HepG2 (cell line): ENCODE measurements around the gene CDH23. TPM values are rescaled to one million over a fixed set of nuclear protein-coding genes. Genes with fewer than 3 reads are reported as not detected.

Source experiments
- ATAC-seq: fragments of 200-7000 bp; cut with Tn5 transposase; 3 replicates; pipeline ENCODE4 v1.9.1; 2020; ENCODE audit warnings: mild to moderate bottlenecking, moderate library complexity
- BruUV-seq: library from RNA; stranded (reverse); fragments of 400-500 nt; replicated peaks from 2 replicates; lab custom pipeline; 2021; lab: Mats Ljungman, UMichigan
- CTCF ChIA-PET: fragments of 300-600 bp; formaldehyde crosslinking; extraction: SDS; loops from one replicate; lab custom pipeline; 2021; ENCODE audit warnings: low total read pairs, inconsistent platforms, low intra/inter-chr PET ratio; lab: Yijun Ruan, JAX
- POLR2A ChIA-PET: fragments of 350-600 bp; sonication (Branson Sonifier 250); formaldehyde crosslinking; loops from one replicate; lab custom pipeline; 2020; ENCODE audit warnings: antibody characterized with exemption, inconsistent platforms; lab: Yijun Ruan, JAX
- DNase-seq: peaks from one replicate; pipeline ENCODE4 v3.0.0-alpha.2; 2015; ENCODE audit warnings: low spot score
- FAIRE-seq: peaks from 3 replicates; lab custom pipeline; 2011; peaks lifted over from hg19 to GRCh38; lab: Jason Lieb, UNC
- H2AFZ ChIP-seq: one replicate; pipeline ENCODE4 v1.6.1; 2011; ENCODE audit warnings: low read length, inconsistent platforms
- H3K27ac ChIP-seq: fragments of 300-600 bp; 3 replicates; pipeline ENCODE4 v1.8.0; 2011; ENCODE audit warnings: mixed run types, mild to moderate bottlenecking, mixed read lengths, low read length, inconsistent platforms; ENCODE audit not compliant: insufficient read depth; ENCODE audit errors: extremely low read length
- H3K27me3 ChIP-seq, 2 experiments: fragments of 200-600 bp in 1 of 2; 2 replicates in 1 of 2; 3 replicates in 1 of 2; pipeline versions ENCODE4 v1.6.0 to v1.8.0; 2011; ENCODE audit warnings: low read length in 2 of 2, mild to moderate bottlenecking in 2 of 2, moderate library complexity in 2 of 2, inconsistent platforms in 1 of 2; ENCODE audit not compliant: insufficient read depth in 2 of 2, control insufficient read depth in 1 of 2
- H3K36me3 ChIP-seq, 2 experiments: fragments of 200-600 bp in 1 of 2; replicated peaks in 1 of 2; 2 replicates in 1 of 2; 3 replicates in 1 of 2; pipeline versions ENCODE4 v1.5.1 to v1.8.0; 2011; ENCODE audit warnings: low read length in 2 of 2, inconsistent platforms in 1 of 2; ENCODE audit not compliant: insufficient read depth in 2 of 2, control insufficient read depth in 1 of 2
- H3K4me1 ChIP-seq: 2 replicates; pipeline ENCODE4 v1.5.1; 2012; ENCODE audit warnings: low read length, inconsistent platforms; ENCODE audit not compliant: insufficient read depth
- H3K4me2 ChIP-seq: 2 replicates; pipeline ENCODE4 v1.6.0; 2011; ENCODE audit warnings: low read depth, low read length, inconsistent platforms
- H3K4me3 ChIP-seq, 3 experiments: fragments of 200-600 bp in 1 of 3; sonication (generic), shearing (Covaris generic) in 1 of 3; replicated peaks in 1 of 3; 2 replicates each; pipeline ENCODE4 v1.5.1; 2011 to 2016; ENCODE audit warnings: low read length in 3 of 3, inconsistent platforms in 2 of 3, low read depth in 2 of 3, mild to moderate bottlenecking in 2 of 3, control low read depth in 1 of 3, mixed read lengths in 1 of 3; ENCODE audit not compliant: insufficient read depth in 1 of 3
- H3K79me2 ChIP-seq: one replicate; pipeline ENCODE4 v1.6.1; 2011; ENCODE audit warnings: low read length, inconsistent platforms; ENCODE audit not compliant: insufficient read depth
- H3K9ac ChIP-seq: 2 replicates; pipeline ENCODE4 v1.6.0; 2011; ENCODE audit warnings: mild to moderate bottlenecking, low read depth, low read length, inconsistent platforms; ENCODE audit not compliant: insufficient read depth
- H3K9me3 ChIP-seq: 2 replicates; pipeline ENCODE4 v1.5.1; 2012; ENCODE audit warnings: mild to moderate bottlenecking, low read length
- H4K20me1 ChIP-seq: 2 replicates; pipeline ENCODE4 v1.6.0; 2011; ENCODE audit warnings: inconsistent platforms, mild to moderate bottlenecking, low read length, moderate library complexity; ENCODE audit not compliant: insufficient read depth
- GATAD2A ChIP-seq: IDR thresholded peaks from 2 replicates; pipeline ENCODE4 v1.6.1; 2016
- HHEX ChIP-seq: IDR thresholded peaks from 2 replicates; pipeline ENCODE4 v1.6.1; 2016; ENCODE audit warnings: control low read depth
- MYNN ChIP-seq: sonication (generic); formaldehyde crosslinking; IDR thresholded peaks from 2 replicates; pipeline ENCODE4 v1.4.0; 2020; ENCODE audit warnings: mild to moderate bottlenecking, low read depth, missing genetic modification reagents
- NR3C1 ChIP-seq: sonication (generic); formaldehyde crosslinking; IDR thresholded peaks from 2 replicates; pipeline ENCODE4 v1.4.0; 2020; ENCODE audit warnings: missing genetic modification reagents
- PLRG1 ChIP-seq: fragments of 450-650 bp; conservative IDR thresholded peaks from 2 replicates; pipeline ENCODE4 v1.6.1; 2016
- POLR2A ChIP-seq, 2 experiments: IDR thresholded peaks; 2 replicates each; pipeline ENCODE4 v1.6.1; 2011; ENCODE audit warnings: low read depth in 2 of 2, low read length in 2 of 2, mild to moderate bottlenecking in 1 of 2, moderate library complexity in 1 of 2; ENCODE audit not compliant: insufficient read depth in 1 of 2
- POLR2G ChIP-seq: fragments of 200-400 bp; formaldehyde crosslinking; IDR thresholded peaks from 2 replicates; pipeline ENCODE4 v1.6.1; 2018; ENCODE audit warnings: mild to moderate bottlenecking, low read depth, low read length, moderate library complexity
- SAP130 ChIP-seq: IDR thresholded peaks from 2 replicates; pipeline ENCODE4 v1.6.1; 2016; ENCODE audit warnings: low read depth
- SMAD1 ChIP-seq: sonication (generic); formaldehyde crosslinking; IDR thresholded peaks from 2 replicates; pipeline ENCODE4 v1.4.0; 2020; ENCODE audit warnings: missing genetic modification reagents, low read depth, mild to moderate bottlenecking, borderline replicate concordance
- SMAD9 ChIP-seq: sonication (generic); formaldehyde crosslinking; IDR thresholded peaks from 2 replicates; pipeline ENCODE4 v1.5.1; 2020; ENCODE audit warnings: mild to moderate bottlenecking, missing genetic modification reagents
- ZFP1 ChIP-seq: IDR thresholded peaks from 2 replicates; pipeline ENCODE4 v1.6.1; 2016
- ZNF180 ChIP-seq: sonication (generic); formaldehyde crosslinking; IDR thresholded peaks from 2 replicates; pipeline ENCODE4 v1.4.0; 2020; ENCODE audit warnings: low read depth, missing genetic modification reagents, borderline replicate concordance
- ZNF501 ChIP-seq: sonication (generic); formaldehyde crosslinking; IDR thresholded peaks from 2 replicates; pipeline ENCODE4 v1.5.1; 2020; ENCODE audit warnings: mild to moderate bottlenecking, moderate library complexity, missing genetic modification reagents
- ZNF569 ChIP-seq: sonication (generic); formaldehyde crosslinking; IDR thresholded peaks from 2 replicates; pipeline ENCODE4 v1.5.0; 2020; ENCODE audit warnings: mild to moderate bottlenecking, missing genetic modification reagents, moderate library complexity, borderline replicate concordance
- ZNF605 ChIP-seq: sonication (generic); formaldehyde crosslinking; IDR thresholded peaks from 2 replicates; pipeline ENCODE4 v1.8.0; 2022; ENCODE audit warnings: mild to moderate bottlenecking, missing genetic modification reagents
- ZNF891 ChIP-seq: sonication (generic); formaldehyde crosslinking; IDR thresholded peaks from 2 replicates; pipeline ENCODE4 v1.5.0; 2020; ENCODE audit warnings: mild to moderate bottlenecking, missing genetic modification reagents
- WGBS: methylation state at CpG from one replicate; pipeline ENCODE4 v1.1.6; 2017; ENCODE audit warnings: low lambda C conversion rate; 5-methylcytosine and 5-hydroxymethylcytosine counted together
- in situ Hi-C: cut with HindIII; loops from 2 replicates; pipeline ENCODE4 v1.10.0; 2017; ENCODE audit warnings: low pct_unique_long_range_greater_than_20kb; ENCODE audit not compliant: extremely low pct_ligation_motif_present
- intact Hi-C: fragments of 100-400 bp; cut with micrococcal nuclease; formaldehyde crosslinking; loops from one replicate; pipeline ENCODE4 v1.10.0; 2022; ENCODE audit not compliant: unreplicated experiment
- polyA plus RNA-seq, 8 experiments: library from polyadenylated mRNA; depleted of rRNA in 3 of 8; stranded (reverse) in 7 of 8; unstranded in 1 of 8; fragments of >200 nt; fragmentation: Illumina TruSeq in 4 of 8; extraction: Trizol in 4 of 8; gene quantifications; 2 replicates each; pipeline versions ENCODE4 v1.2.1 to v1.2.3, GENCODE V29; 2011 to 2016; ENCODE audit warnings: low read depth in 4 of 8, missing spikeins in 1 of 8, mixed read lengths in 1 of 8; ENCODE audit not compliant: insufficient read depth in 1 of 8
- total RNA-seq, 5 experiments: library from RNA; depleted of rRNA; stranded (reverse); fragments of >200 nt; fragmentation: Illumina TruSeq; extraction: Trizol; gene quantifications; 2 replicates each; pipeline ENCODE4 v1.2.3, GENCODE V29; 2016; ENCODE audit warnings: low read depth in 1 of 5
- TF ChIP-seq, protein P1 (sequence below): IDR thresholded peaks from 2 replicates; pipeline ENCODE4 v1.6.1; 2016
- TF ChIP-seq, protein P2 (sequence below): sonication (generic); formaldehyde crosslinking; conservative IDR thresholded peaks from 2 replicates; pipeline ENCODE4 v1.4.0; 2020; ENCODE audit warnings: mild to moderate bottlenecking, missing genetic modification reagents, moderate library complexity

The CDH23 gene
- total and polyA plus RNA-seq, 2 of the 13 experiments (the other 11 are each of a cell fraction or from before 2014, with no cell fraction given) = 0.13 TPM; not detected in 1

DNA sequence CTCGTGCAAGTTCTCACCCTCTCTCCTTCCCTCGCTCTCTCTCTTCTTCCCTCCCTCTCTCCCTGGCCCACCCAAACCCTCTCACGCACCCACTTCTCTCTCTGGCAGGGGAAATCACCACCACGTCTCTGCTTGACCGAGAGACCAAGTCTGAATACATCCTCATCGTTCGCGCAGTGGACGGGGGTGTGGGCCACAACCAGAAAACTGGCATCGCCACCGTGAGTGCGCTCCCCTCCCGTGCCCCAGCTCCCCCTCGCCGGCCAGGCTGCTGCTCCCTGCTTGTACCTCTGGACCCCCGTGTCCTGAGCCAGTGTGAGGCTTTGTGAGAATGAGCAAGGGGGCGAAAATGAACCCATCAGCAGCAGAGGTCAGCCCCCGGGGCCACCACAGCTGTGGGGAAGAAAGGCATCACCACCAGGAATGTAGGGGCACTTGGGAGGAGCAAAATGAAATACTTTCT, 297.4 kb downstream of the CDH23 start:
- CTCF ChIA-PET = no interaction called here
- no TSS peak for BruUV-seq
- no peaks in the 10 kb centered on the region for H4K20me1 ChIP-seq
- H3K27ac ChIP-seq = no peak overlapping the region
- POLR2A ChIA-PET = no interaction called here
- no peak overlapping the region for H2AFZ ChIP-seq
- H3K4me2 ChIP-seq = no peak overlapping the region
- DNase-seq (no peak), FAIRE-seq (no peak), ATAC-seq (no peak)
- 54% methylated on average over 16 of the region's 18 CpGs for WGBS
- intact Hi-C loops (no loop called here), in situ Hi-C loops (no loop called here)
- no peaks in the 10 kb centered on the region for H3K79me2 ChIP-seq
- TF ChIP-seq ZNF891 (no peak), HHEX (CRISPR knock-in tag) (no peak), ZFP1 (CRISPR knock-in tag) (no peak), ZNF180 (CRISPR knock-in tag) (no peak), NR3C1 (CRISPR knock-in tag) (no peak), SMAD1 (CRISPR knock-in tag) (no peak), GATAD2A (no peak), SMAD9 (CRISPR knock-in tag) (no peak), POLR2G (no peak), ZNF569 (CRISPR knock-in tag) (no peak), ZNF605 (no peak), SAP130 (CRISPR knock-in tag) (no peak), POLR2A (IDR thresholded peaks at IDR 0.05; ENCODE audit: insufficient read depth in 1 of 2, low read depth in 2 of 2, low read length in 2 of 2) (no peak), PLRG1 (no peak), ZNF501 (CRISPR knock-in tag) (no peak), MYNN (CRISPR knock-in tag) (no peak)
- TF ChIP-seq, protein P1, sequence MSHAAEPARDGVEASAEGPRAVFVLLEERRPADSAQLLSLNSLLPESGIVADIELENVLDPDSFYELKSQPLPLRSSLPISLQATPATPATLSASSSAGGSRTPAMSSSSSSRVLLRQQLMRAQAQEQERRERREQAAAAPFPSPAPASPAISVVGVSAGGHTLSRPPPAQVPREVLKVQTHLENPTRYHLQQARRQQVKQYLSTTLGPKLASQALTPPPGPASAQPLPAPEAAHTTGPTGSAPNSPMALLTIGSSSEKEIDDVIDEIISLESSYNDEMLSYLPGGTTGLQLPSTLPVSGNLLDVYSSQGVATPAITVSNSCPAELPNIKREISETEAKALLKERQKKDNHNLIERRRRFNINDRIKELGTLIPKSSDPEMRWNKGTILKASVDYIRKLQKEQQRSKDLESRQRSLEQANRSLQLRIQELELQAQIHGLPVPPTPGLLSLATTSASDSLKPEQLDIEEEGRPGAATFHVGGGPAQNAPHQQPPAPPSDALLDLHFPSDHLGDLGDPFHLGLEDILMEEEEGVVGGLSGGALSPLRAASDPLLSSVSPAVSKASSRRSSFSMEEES (CRISPR knock-in tag) = no peak
- TF ChIP-seq, protein P2, sequence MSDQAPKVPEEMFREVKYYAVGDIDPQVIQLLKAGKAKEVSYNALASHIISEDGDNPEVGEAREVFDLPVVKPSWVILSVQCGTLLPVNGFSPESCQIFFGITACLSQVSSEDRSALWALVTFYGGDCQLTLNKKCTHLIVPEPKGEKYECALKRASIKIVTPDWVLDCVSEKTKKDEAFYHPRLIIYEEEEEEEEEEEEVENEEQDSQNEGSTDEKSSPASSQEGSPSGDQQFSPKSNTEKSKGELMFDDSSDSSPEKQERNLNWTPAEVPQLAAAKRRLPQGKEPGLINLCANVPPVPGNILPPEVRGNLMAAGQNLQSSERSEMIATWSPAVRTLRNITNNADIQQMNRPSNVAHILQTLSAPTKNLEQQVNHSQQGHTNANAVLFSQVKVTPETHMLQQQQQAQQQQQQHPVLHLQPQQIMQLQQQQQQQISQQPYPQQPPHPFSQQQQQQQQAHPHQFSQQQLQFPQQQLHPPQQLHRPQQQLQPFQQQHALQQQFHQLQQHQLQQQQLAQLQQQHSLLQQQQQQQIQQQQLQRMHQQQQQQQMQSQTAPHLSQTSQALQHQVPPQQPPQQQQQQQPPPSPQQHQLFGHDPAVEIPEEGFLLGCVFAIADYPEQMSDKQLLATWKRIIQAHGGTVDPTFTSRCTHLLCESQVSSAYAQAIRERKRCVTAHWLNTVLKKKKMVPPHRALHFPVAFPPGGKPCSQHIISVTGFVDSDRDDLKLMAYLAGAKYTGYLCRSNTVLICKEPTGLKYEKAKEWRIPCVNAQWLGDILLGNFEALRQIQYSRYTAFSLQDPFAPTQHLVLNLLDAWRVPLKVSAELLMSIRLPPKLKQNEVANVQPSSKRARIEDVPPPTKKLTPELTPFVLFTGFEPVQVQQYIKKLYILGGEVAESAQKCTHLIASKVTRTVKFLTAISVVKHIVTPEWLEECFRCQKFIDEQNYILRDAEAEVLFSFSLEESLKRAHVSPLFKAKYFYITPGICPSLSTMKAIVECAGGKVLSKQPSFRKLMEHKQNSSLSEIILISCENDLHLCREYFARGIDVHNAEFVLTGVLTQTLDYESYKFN = no peak
- H3K4me3 ChIP-seq = no peak overlapping the region
- no peaks in the 10 kb centered on the region for H3K9me3 ChIP-seq
- H3K27me3 ChIP-seq = peaks cover 3 to 34% of the 10 kb centered on the region in 2 experiments; a peak in 4 of 5 replicates
- peaks cover 17% of the 10 kb centered on the region for H3K4me1 ChIP-seq
- no peak overlapping the region for H3K9ac ChIP-seq
- no peaks in the 10 kb centered on the region for H3K36me3 ChIP-seq
